H9 (cell line): ENCODE data around the gene NFIX. TPM values are rescaled to one million over a fixed set of nuclear protein-coding genes. Genes with fewer than 3 reads are reported as not detected.

ENCODE experiments used
- DNase-seq: peaks from one replicate; pipeline ENCODE4 v3.0.0-alpha.2; 2017
- H2AFZ ChIP-seq: one replicate; pipeline ENCODE4 v1.6.1; 2013; ENCODE audit warnings: mild to moderate bottlenecking, low read length, control low read depth, moderate library complexity
- H2AK5ac ChIP-seq: 2 replicates; pipeline ENCODE4 v1.6.1; 2013; ENCODE audit warnings: low read length, control low read depth, mixed read lengths; ENCODE audit not compliant: insufficient read length
- H2BK120ac ChIP-seq: one replicate; pipeline ENCODE4 v1.6.1; 2013; ENCODE audit warnings: low read depth, mild to moderate bottlenecking, low read length, control low read depth, inconsistent platforms; ENCODE audit not compliant: poor library complexity, severe bottlenecking
- H2BK12ac ChIP-seq: 2 replicates; pipeline ENCODE4 v1.6.1; 2013; ENCODE audit warnings: low read length, control low read depth, mixed read lengths, low read depth; ENCODE audit not compliant: insufficient read length
- H2BK15ac ChIP-seq: 2 replicates; pipeline ENCODE4 v1.6.1; 2013; ENCODE audit warnings: low read depth, low read length, control low read depth
- H2BK20ac ChIP-seq: one replicate; pipeline ENCODE4 v1.6.1; 2013; ENCODE audit warnings: low read depth, mild to moderate bottlenecking, low read length, control low read depth, inconsistent platforms; ENCODE audit not compliant: poor library complexity, severe bottlenecking
- H2BK5ac ChIP-seq: 2 replicates; pipeline ENCODE4 v1.6.1; 2013; ENCODE audit warnings: low read length, control low read depth, mixed read lengths; ENCODE audit not compliant: insufficient read length
- H3K14ac ChIP-seq: 2 replicates; pipeline ENCODE4 v1.6.1; 2013; ENCODE audit warnings: low read length, control low read depth; ENCODE audit not compliant: insufficient read depth
- H3K18ac ChIP-seq: 2 replicates; pipeline ENCODE4 v1.6.1; 2013; ENCODE audit warnings: low read depth, mild to moderate bottlenecking, mixed read lengths, low read length, control low read depth; ENCODE audit not compliant: insufficient read length
- H3K23ac ChIP-seq: 2 replicates; pipeline ENCODE4 v1.6.1; 2013; ENCODE audit warnings: low read length, control low read depth, mixed read lengths, low read depth; ENCODE audit not compliant: insufficient read length
- H3K23me2 ChIP-seq: 2 replicates; pipeline ENCODE4 v1.6.1; 2013; ENCODE audit warnings: low read depth, mild to moderate bottlenecking, mixed read lengths, low read length, control low read depth; ENCODE audit not compliant: insufficient read length, poor library complexity, severe bottlenecking
- H3K27ac ChIP-seq: 2 replicates; pipeline ENCODE4 v1.5.1; 2013; ENCODE audit warnings: low read length, control low read depth, mixed read lengths, low read depth; ENCODE audit not compliant: insufficient read length
- H3K27me3 ChIP-seq: 2 replicates; pipeline ENCODE4 v1.6.1; 2013; ENCODE audit warnings: low read length, control low read depth, inconsistent platforms; ENCODE audit not compliant: insufficient read depth
- H3K4ac ChIP-seq: 2 replicates; pipeline ENCODE4 v1.6.1; 2013; ENCODE audit warnings: low read depth, mild to moderate bottlenecking, control low read depth, inconsistent platforms, low read length, moderate library complexity
- H3K4me1 ChIP-seq: 2 replicates; pipeline ENCODE4 v1.6.1; 2013; ENCODE audit warnings: low read length, control low read depth, inconsistent platforms; ENCODE audit not compliant: insufficient read depth
- H3K4me2 ChIP-seq: 2 replicates; pipeline ENCODE4 v1.6.1; 2013; ENCODE audit warnings: low read length, control low read depth, mixed read lengths; ENCODE audit not compliant: insufficient read length, insufficient read depth
- H3K56ac ChIP-seq: 2 replicates; pipeline ENCODE4 v1.6.1; 2013; ENCODE audit warnings: low read depth, mild to moderate bottlenecking, mixed read lengths, low read length, control low read depth; ENCODE audit not compliant: insufficient read length
- H3K79me1 ChIP-seq: 2 replicates; pipeline ENCODE4 v1.6.1; 2013; ENCODE audit warnings: low read depth, mild to moderate bottlenecking, moderate library complexity, low read length, control low read depth, inconsistent platforms; ENCODE audit not compliant: insufficient read depth, poor library complexity, severe bottlenecking
- H3K79me2 ChIP-seq: 2 replicates; pipeline ENCODE4 v1.6.1; 2013; ENCODE audit warnings: low read length, control low read depth, inconsistent platforms; ENCODE audit not compliant: insufficient read depth
- H3K9ac ChIP-seq: 2 replicates; pipeline ENCODE4 v1.6.1; 2013; ENCODE audit warnings: low read length, control low read depth, mixed read lengths; ENCODE audit not compliant: insufficient read length; ENCODE audit errors: extremely low read depth
- H3K9me3 ChIP-seq: one replicate; pipeline ENCODE4 v1.6.1; 2013; ENCODE audit warnings: low read depth, low read length, inconsistent platforms; ENCODE audit not compliant: control insufficient read depth
- H3T11ph ChIP-seq: one replicate; pipeline ENCODE4 v1.6.1; 2013; ENCODE audit warnings: mild to moderate bottlenecking, low read length, control low read depth, inconsistent platforms
- H4K20me1 ChIP-seq: one replicate; pipeline ENCODE4 v1.6.1; 2013; ENCODE audit not compliant: control insufficient read depth, insufficient read length, insufficient read depth
- H4K5ac ChIP-seq: 2 replicates; pipeline ENCODE4 v1.6.1; 2013; ENCODE audit warnings: low read depth, mild to moderate bottlenecking, mixed read lengths, low read length, control low read depth; ENCODE audit not compliant: insufficient read length
- H4K8ac ChIP-seq: replicated peaks from 2 replicates; pipeline ENCODE4 v1.6.1; 2013; ENCODE audit warnings: low read length, control low read depth, mixed read lengths, low read depth; ENCODE audit not compliant: insufficient read length
- H4K91ac ChIP-seq: 2 replicates; pipeline ENCODE4 v1.6.1; 2013; ENCODE audit warnings: low read depth, mild to moderate bottlenecking, moderate library complexity, mixed read lengths, low read length, control low read depth; ENCODE audit not compliant: insufficient read length
- H3K27ac Mint-ChIP-seq, 3 experiments: 2 replicates in 2 of 3; 3 replicates in 1 of 3; pipeline ENCODE4 v1.8.0; 2020 to 2021; ENCODE audit warnings: mixed read lengths in 3 of 3, mild to moderate bottlenecking in 1 of 3, moderate library complexity in 1 of 3
- H3K27me3 Mint-ChIP-seq: 2 replicates; pipeline ENCODE4 v1.8.0; 2021; ENCODE audit warnings: low read depth, mild to moderate bottlenecking, moderate library complexity, mixed read lengths
- H3K36me3 Mint-ChIP-seq, 3 experiments: 2 replicates in 2 of 3; 3 replicates in 1 of 3; pipeline ENCODE4 v1.8.0; 2020 to 2021; ENCODE audit warnings: low read depth in 3 of 3, mixed read lengths in 3 of 3; ENCODE audit not compliant: insufficient read depth in 1 of 3
- H3K4me1 Mint-ChIP-seq, 2 experiments: 2 replicates each; pipeline ENCODE4 v1.8.0; 2020; ENCODE audit warnings: mixed read lengths in 2 of 2
- H3K4me3 Mint-ChIP-seq, 2 experiments: 2 replicates in 1 of 2; 3 replicates in 1 of 2; pipeline ENCODE4 v1.8.0; 2020 to 2021; ENCODE audit warnings: mild to moderate bottlenecking in 2 of 2, mixed read lengths in 2 of 2, moderate library complexity in 1 of 2
- H3K9me3 Mint-ChIP-seq, 2 experiments: 2 replicates in 1 of 2; 3 replicates in 1 of 2; pipeline ENCODE4 v1.8.0; 2020; ENCODE audit warnings: mild to moderate bottlenecking in 2 of 2, mixed read lengths in 2 of 2, moderate library complexity in 1 of 2
- WGBS: extraction: QIAGEN DNeasy Blood & Tissue Kit; methylation state at CpG from one replicate; pipeline ENCODE4 v1.1.7; 2013; ENCODE audit warnings: missing lambda C conversion rate, low lambda C conversion rate, mixed read lengths; ENCODE audit not compliant: insufficient read length; ENCODE audit errors: extremely low coverage; 5-methylcytosine and 5-hydroxymethylcytosine counted together
- total RNA-seq: library from RNA; stranded (reverse); gene quantifications from 2 replicates; pipeline ENCODE4 v1.2.1, GENCODE V29; 2021
- TF ChIP-seq, protein P1 (sequence below): fragments of 200-600 bp; sonication (generic); conservative IDR thresholded peaks from 3 replicates; pipeline ENCODE4 v1.8.0; 2021; ENCODE audit warnings: antibody characterized with exemption, mild to moderate bottlenecking

The NFIX gene
- total RNA-seq, 1 experiment from 2014 or later: 0.31 TPM

GRCh38 chr19:13074378-13074777 is 79.1 kb downstream of the NFIX start:
- no peak overlapping the region for H3K27ac Mint-ChIP-seq
- no peak overlapping the region for H3K4me3 Mint-ChIP-seq

More at GRCh38 chr19:13074378-13074777, 79.1 kb downstream of the NFIX start:
- H3K23me2 ChIP-seq: peaks cover 3% of the 10 kb centered on the region
- H3K9me3 Mint-ChIP-seq: no peaks in the 10 kb centered on the region
- no peak overlapping the region for H2BK15ac ChIP-seq
- no peak overlapping the region for H3K56ac ChIP-seq
- no peak overlapping the region for H2BK12ac ChIP-seq
- no peak overlapping the region for H4K8ac ChIP-seq
- no CpG with 5 or more reads among the region's 4 CpGs for WGBS
- no peak overlapping the region for H3K9ac ChIP-seq
- TF ChIP-seq, protein P1, sequence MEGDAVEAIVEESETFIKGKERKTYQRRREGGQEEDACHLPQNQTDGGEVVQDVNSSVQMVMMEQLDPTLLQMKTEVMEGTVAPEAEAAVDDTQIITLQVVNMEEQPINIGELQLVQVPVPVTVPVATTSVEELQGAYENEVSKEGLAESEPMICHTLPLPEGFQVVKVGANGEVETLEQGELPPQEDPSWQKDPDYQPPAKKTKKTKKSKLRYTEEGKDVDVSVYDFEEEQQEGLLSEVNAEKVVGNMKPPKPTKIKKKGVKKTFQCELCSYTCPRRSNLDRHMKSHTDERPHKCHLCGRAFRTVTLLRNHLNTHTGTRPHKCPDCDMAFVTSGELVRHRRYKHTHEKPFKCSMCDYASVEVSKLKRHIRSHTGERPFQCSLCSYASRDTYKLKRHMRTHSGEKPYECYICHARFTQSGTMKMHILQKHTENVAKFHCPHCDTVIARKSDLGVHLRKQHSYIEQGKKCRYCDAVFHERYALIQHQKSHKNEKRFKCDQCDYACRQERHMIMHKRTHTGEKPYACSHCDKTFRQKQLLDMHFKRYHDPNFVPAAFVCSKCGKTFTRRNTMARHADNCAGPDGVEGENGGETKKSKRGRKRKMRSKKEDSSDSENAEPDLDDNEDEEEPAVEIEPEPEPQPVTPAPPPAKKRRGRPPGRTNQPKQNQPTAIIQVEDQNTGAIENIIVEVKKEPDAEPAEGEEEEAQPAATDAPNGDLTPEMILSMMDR: no peak
- H4K91ac ChIP-seq: no peak overlapping the region
- no peak overlapping the region for H2BK5ac ChIP-seq
- no peaks in the 10 kb centered on the region for H3K79me1 ChIP-seq
- H3K4ac ChIP-seq: no peak overlapping the region
- no peak overlapping the region for H2BK120ac ChIP-seq
- H3K79me2 ChIP-seq: no peaks in the 10 kb centered on the region
- no peak overlapping the region for H3K4me2 ChIP-seq
- H4K20me1 ChIP-seq: no peaks in the 10 kb centered on the region
- no peak overlapping the region for H3K27ac ChIP-seq
- no peak overlapping the region for H3K14ac ChIP-seq
- H3K9me3 ChIP-seq: no peaks in the 10 kb centered on the region
- no peak overlapping the region for H2BK20ac ChIP-seq
- H3K27me3 Mint-ChIP-seq: peaks cover 76% of the 10 kb centered on the region
- H3K27me3 ChIP-seq: peaks cover 2% of the 10 kb centered on the region; the same call in 1 of the 2 replicates
- H3K4me1 ChIP-seq: peaks cover 7% of the 10 kb centered on the region; the same call in 1 of the 2 replicates
- H3K23ac ChIP-seq: no peak overlapping the region
- H2AK5ac ChIP-seq: no peak overlapping the region
- no peak for DNase-seq
- no peak overlapping the region for H3T11ph ChIP-seq
- H3K4me1 Mint-ChIP-seq: peaks cover 15 to 44% of the 10 kb centered on the region in 2 experiments
- no peak overlapping the region for H4K5ac ChIP-seq
- peaks cover 0 to 1% (median 0%) of the 10 kb centered on the region in 3 experiments; a peak in 1 of 7 replicates for H3K36me3 Mint-ChIP-seq
- no peak overlapping the region for H3K18ac ChIP-seq
- H2AFZ ChIP-seq: no peak overlapping the region
